GM10248 (cell line): Measurements from ENCODE around the gene PYROXD2.

Experiments used
- CTCF ChIA-PET: fragments of 300-600 bp; sonication (Branson Sonifier 250); formaldehyde crosslinking; extraction: SDS; loops from one replicate; lab custom pipeline; 2021; ENCODE audit warnings: antibody characterized with exemption; lab: Yijun Ruan, JAX
- POLR2A ChIA-PET: fragments of 350-650 bp; sonication (Branson Sonifier 250); formaldehyde crosslinking; extraction: SDS; loops from one replicate; lab custom pipeline; 2020; ENCODE audit warnings: antibody characterized with exemption; lab: Yijun Ruan, JAX
- DNase-seq: peaks from one replicate; pipeline ENCODE4 v3.0.0; 2012; ENCODE audit errors: extremely low spot score
- CTCF ChIP-seq: IDR thresholded peaks from 2 replicates; pipeline ENCODE4 v1.5.1; 2012; ENCODE audit warnings: mild to moderate bottlenecking, low read depth; ENCODE audit errors: extremely low read depth, missing control alignments, control extremely low read depth

Gene PYROXD2

GRCh38 chr10:98391578-98391991 lies 23.4 kb downstream of the PYROXD2 start:
- POLR2A ChIA-PET: no interaction called here
- CTCF ChIA-PET: interaction anchor here (0.9 to 1.8 kb wide), 3 partner anchors 12 to 34 kb away, joined by 3 to 7 read pairs (median 3); no protein-coding TSS in a partner anchor
- DNase-seq: no peak
- TF ChIP-seq CTCF: no peak

- DNase-seq: no peak
- no peak for TF ChIP-seq CTCF
- ChIA-PET CTCF (interaction anchor here (0.9 to 1.8 kb wide), 3 partner anchors 13 to 34 kb away, joined by 3 to 7 read pairs (median 3); no protein-coding TSS in a partner anchor), POLR2A (no interaction called here)
Measured at GRCh38 chr10:98391065-98391464, 23.9 kb downstream of the PYROXD2 start.

DNA sequence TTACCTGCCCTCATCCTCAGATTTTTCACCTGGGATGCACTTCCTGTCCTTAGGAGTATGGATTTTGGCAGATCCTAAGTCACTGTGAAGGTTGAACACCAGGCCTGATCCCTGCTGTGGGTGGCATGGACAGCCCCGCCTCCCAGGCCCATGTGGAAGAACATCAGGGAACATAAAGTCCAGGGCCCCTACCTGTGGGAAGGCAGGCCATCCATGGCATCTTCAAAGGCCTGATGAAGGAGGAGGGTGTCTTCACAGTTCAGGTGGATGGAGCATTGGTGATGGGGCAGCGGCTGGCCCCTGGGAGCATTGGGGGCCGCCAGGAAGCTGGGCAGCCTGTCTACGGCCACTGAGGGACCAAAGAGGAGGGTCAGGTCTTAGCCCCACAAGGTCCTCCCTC lies 24.6 kb downstream of the PYROXD2 start:
- TF ChIP-seq CTCF: no peak
- CTCF ChIA-PET: interaction anchor here (0.9 kb wide), 1 partner anchor 19 kb away, joined by 3 read pairs; no protein-coding TSS in a partner anchor
- POLR2A ChIA-PET: no interaction called here
- DNase-seq: no peak

- CTCF ChIA-PET: interaction anchor here (1.6 kb wide), 1 partner anchor 36 kb away, joined by 3 read pairs; no protein-coding TSS in a partner anchor
- TF ChIP-seq CTCF: no peak
- POLR2A ChIA-PET: no interaction called here
- no peak for DNase-seq
Measured at GRCh38 chr10:98389398-98389797, 25.6 kb downstream of the PYROXD2 start.

- POLR2A ChIA-PET: no interaction called here
- CTCF ChIA-PET: interaction anchor here (1.6 kb wide), 1 partner anchor 37 kb away, joined by 3 read pairs; no protein-coding TSS in a partner anchor
- peak; percentile 10 for TF ChIP-seq CTCF
- no peak for DNase-seq
Measured at GRCh38 chr10:98388101-98388655, 26.8 kb downstream of the PYROXD2 start.

- CTCF ChIA-PET: no interaction called here
- DNase-seq: no peak
Measured at GRCh38 chr10:98384531-98385133, 30.4 kb downstream of the PYROXD2 start.

More at GRCh38 chr10:98384531-98385133, 30.4 kb downstream of the PYROXD2 start:
- no peak for TF ChIP-seq CTCF
- POLR2A ChIA-PET: no interaction called here
